Karpas-422 (cell line): ENCODE measurements around the gene CPM. TPM values are rescaled to one million over a fixed set of nuclear protein-coding genes. Genes with fewer than 3 reads are reported as not detected.
A peak's percentile ranks its signal among the peaks of the same experiment; 100 is the strongest.

Source experiments
- DNase-seq: peaks from one replicate; pipeline ENCODE4 v3.0.0-alpha.2; 2015
- H2AFZ ChIP-seq: fragments of 200-600 bp; sonication (generic); 2 replicates; pipeline ENCODE4 v1.6.1; 2014; ENCODE audit warnings: antibody characterized with exemption, low read length, mixed read lengths
- H3K27ac ChIP-seq: fragments of 200-600 bp; sonication (generic); 2 replicates; pipeline ENCODE4 v1.5.1; 2014; ENCODE audit warnings: mild to moderate bottlenecking, low read length, moderate library complexity
- H3K27me3 ChIP-seq: fragments of 200-600 bp; sonication (generic); 2 replicates; pipeline ENCODE4 v1.6.1; 2014; ENCODE audit warnings: low read length, mixed read lengths
- H3K36me3 ChIP-seq: fragments of 200-600 bp; sonication (generic); 2 replicates; pipeline ENCODE4 v1.6.1; 2014; ENCODE audit warnings: low read length, mixed read lengths; ENCODE audit not compliant: insufficient read depth
- H3K4me1 ChIP-seq: fragments of 200-600 bp; sonication (generic); 2 replicates; pipeline ENCODE4 v1.6.1; 2014; ENCODE audit warnings: mild to moderate bottlenecking, low read length, mixed read lengths
- H3K4me2 ChIP-seq: fragments of 200-600 bp; sonication (generic); 2 replicates; pipeline ENCODE4 v1.6.1; 2014; ENCODE audit warnings: low read length, low read depth, mild to moderate bottlenecking; ENCODE audit not compliant: poor library complexity, severe bottlenecking
- H3K4me3 ChIP-seq: fragments of 200-600 bp; sonication (generic); 2 replicates; pipeline ENCODE4 v1.5.1; 2014; ENCODE audit warnings: mild to moderate bottlenecking, antibody characterized with exemption, low read length, mixed read lengths
- H3K79me2 ChIP-seq: fragments of 200-600 bp; sonication (generic); 2 replicates; pipeline ENCODE4 v1.6.1; 2014; ENCODE audit warnings: mild to moderate bottlenecking, low read length, mixed read lengths
- H3K9ac ChIP-seq: fragments of 200-600 bp; sonication (generic); 2 replicates; pipeline ENCODE4 v1.6.0; 2014; ENCODE audit warnings: low read length
- H3K9me2 ChIP-seq: fragments of 200-600 bp; sonication (generic), shearing (Covaris generic); replicated peaks from 2 replicates; pipeline ENCODE4 v1.6.0; 2014; ENCODE audit warnings: mild to moderate bottlenecking, low read length, moderate library complexity; ENCODE audit not compliant: insufficient read depth
- H3K9me3 ChIP-seq: fragments of 300-700, 200-600 bp; sonication (generic); 2 replicates; pipeline ENCODE4 v1.6.1; 2014; ENCODE audit warnings: low read length, mixed read lengths
- H4K20me1 ChIP-seq: fragments of 200-600 bp; sonication (generic); 2 replicates; pipeline ENCODE4 v1.6.1; 2014; ENCODE audit warnings: mild to moderate bottlenecking, antibody characterized with exemption, low read length, low read depth; ENCODE audit not compliant: insufficient read depth
- total RNA-seq: library from RNA; depleted of rRNA; stranded (reverse); fragments of >200 nt; shearing (Covaris generic); gene quantifications from 2 replicates; pipeline ENCODE4 v1.2.3, GENCODE V29; 2014; ENCODE audit warnings: low replicate concordance

Gene CPM
- total RNA-seq, 1 experiment from 2014 or later = not detected

DNA sequence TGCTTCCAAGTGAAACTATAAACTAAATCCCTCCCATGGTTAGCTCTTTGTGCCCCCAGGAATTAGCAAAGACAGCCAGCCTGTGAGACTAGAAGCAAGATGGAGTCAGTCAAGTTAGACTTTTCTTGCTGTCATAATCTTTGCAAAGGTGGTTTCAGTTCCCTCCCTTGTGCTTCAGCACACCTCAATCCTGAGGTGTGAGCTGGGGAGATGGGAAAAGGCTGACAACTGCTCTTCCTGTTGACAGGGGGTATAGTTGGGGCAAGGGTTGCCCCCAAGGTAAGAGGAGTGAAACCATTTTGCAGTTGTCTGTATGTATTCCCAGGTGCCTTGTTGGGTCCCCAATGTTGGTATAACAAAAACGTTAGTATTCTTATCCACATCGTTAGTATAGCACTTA lies 12.3 kb upstream of the CPM start:
- Histone ChIP-seq H3K4me2 (no peak overlapping the region), H3K9me2 (no peaks in the 10 kb centered on the region), H2AFZ (no peak overlapping the region), H3K9ac (no peak overlapping the region), H3K36me3 (no peaks in the 10 kb centered on the region), H4K20me1 (no peaks in the 10 kb centered on the region), H3K4me3 (no peak overlapping the region), H3K27ac (no peak overlapping the region), H3K4me1 (no peaks in the 10 kb centered on the region), H3K27me3 (no peaks in the 10 kb centered on the region), H3K9me3 (no peaks in the 10 kb centered on the region), H3K79me2 (no peaks in the 10 kb centered on the region)
- DNase-seq = no peak

DNA sequence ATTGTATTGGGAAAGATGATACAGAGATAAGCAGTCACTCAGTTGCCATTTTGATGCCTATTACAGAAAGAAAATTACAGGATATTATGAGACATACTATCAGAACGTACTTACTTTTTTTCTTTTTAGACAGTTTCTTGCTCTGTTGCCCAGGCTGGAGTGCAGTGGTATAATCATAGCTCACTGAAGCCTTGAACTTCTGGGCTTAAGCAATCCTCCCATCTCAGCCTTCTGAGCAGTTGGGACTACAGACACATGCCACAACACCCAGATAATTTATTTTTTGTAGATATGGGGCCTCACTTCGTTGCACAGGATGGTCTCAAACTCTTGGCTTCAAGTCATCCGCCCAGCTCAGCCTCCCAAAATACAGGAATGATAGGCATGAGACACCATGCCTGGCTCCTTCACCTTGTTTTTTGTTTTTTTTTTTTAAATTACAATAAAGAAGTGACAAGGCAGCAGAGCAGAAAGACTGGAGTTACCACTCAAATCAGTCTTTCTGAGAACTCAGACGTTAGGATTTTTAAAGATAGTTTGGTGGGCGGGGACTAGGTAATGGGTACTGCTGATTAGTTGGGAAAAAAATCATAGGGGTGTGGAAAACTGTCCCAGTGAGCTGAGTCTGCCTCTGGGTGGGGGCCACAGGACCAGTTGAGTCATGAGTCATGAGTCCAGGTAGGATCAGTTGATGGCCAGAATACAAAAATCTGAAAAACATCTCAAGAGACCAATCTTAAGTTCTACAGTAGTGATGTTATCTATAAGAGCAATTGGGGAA lies 11.5 kb upstream of the CPM start:
- no peaks in the 10 kb centered on the region for H3K79me2 ChIP-seq
- H3K9me3 ChIP-seq = no peaks in the 10 kb centered on the region
- H3K4me3 ChIP-seq = no peak overlapping the region
- no peak overlapping the region for H3K4me2 ChIP-seq
- H3K4me1 ChIP-seq = no peaks in the 10 kb centered on the region
- H3K27ac ChIP-seq = no peak overlapping the region
- H3K9ac ChIP-seq = no peak overlapping the region
- H3K9me2 ChIP-seq = no peaks in the 10 kb centered on the region
- no peak overlapping the region for H2AFZ ChIP-seq
- no peaks in the 10 kb centered on the region for H3K36me3 ChIP-seq
- DNase-seq = no peak
- H3K27me3 ChIP-seq = no peaks in the 10 kb centered on the region
- H4K20me1 ChIP-seq = no peaks in the 10 kb centered on the region

- Histone ChIP-seq H3K27ac (no peak overlapping the region), H2AFZ (no peak overlapping the region), H3K4me1 (no peaks in the 10 kb centered on the region)
Observed at GRCh38 chr12:68943848-68944247, 10.9 kb upstream of the CPM start.

DNA sequence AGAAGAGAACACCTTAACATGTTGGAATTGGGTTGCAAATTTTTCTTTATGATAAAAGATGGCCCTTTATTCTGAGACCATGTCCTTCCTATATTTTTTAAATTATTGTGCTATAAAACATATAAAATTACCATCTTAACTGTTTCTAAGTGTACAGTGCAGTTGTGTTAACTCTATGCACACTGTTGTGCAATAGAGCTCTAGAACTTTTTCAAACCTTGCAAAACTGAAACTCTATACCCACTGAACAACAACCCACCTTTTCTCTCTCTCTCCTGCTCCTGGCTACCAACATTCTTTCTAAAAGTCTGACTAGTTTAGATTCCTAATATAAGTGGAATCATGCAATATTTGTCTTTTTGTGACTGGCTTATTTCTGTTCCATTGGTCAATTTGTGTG lies 7.8 kb upstream of the CPM start:
- H3K4me3 ChIP-seq = no peak overlapping the region
- no peak overlapping the region for H3K4me2 ChIP-seq
- H3K27ac ChIP-seq = no peak overlapping the region
- H3K4me1 ChIP-seq = no peaks in the 10 kb centered on the region
- no peak for DNase-seq
- H3K36me3 ChIP-seq = no peaks in the 10 kb centered on the region
- no peak overlapping the region for H2AFZ ChIP-seq
- no peaks in the 10 kb centered on the region for H4K20me1 ChIP-seq
- no peaks in the 10 kb centered on the region for H3K27me3 ChIP-seq
- no peaks in the 10 kb centered on the region for H3K9me3 ChIP-seq
- no peaks in the 10 kb centered on the region for H3K79me2 ChIP-seq
- no peaks in the 10 kb centered on the region for H3K9me2 ChIP-seq
- no peak overlapping the region for H3K9ac ChIP-seq

More at GRCh38 chr12:68943848-68944247, 10.9 kb upstream of the CPM start:
- DNase-seq = no peak
- Histone ChIP-seq H3K4me3 (no peak overlapping the region), H3K9me2 (no peaks in the 10 kb centered on the region), H4K20me1 (no peaks in the 10 kb centered on the region), H3K9ac (no peak overlapping the region), H3K36me3 (no peaks in the 10 kb centered on the region), H3K27me3 (no peaks in the 10 kb centered on the region), H3K79me2 (no peaks in the 10 kb centered on the region), H3K4me2 (no peak overlapping the region), H3K9me3 (no peaks in the 10 kb centered on the region)

DNA sequence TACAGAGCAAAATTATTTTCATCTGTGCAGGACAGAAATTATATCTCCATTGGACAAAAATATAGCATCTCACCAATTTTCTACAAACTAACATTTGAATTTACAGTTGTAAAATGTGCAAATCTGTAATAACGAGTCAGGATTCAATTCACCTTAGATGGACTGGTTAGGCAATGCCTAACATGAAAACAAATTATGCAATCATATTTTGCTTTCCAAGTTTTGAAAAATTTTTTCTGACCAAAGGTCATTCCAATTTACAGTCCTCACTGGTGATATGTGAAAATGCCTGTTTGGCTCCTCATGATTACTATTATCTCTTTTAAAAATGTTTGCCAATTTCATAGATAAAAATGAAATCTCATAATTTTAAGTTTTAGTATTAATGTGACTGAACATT lies 6.5 kb upstream of the CPM start:
- no peaks in the 10 kb centered on the region for H3K9me2 ChIP-seq
- H3K36me3 ChIP-seq = no peaks in the 10 kb centered on the region
- no peak overlapping the region for H3K4me3 ChIP-seq
- no peak overlapping the region for H3K9ac ChIP-seq
- no peak overlapping the region for H3K27ac ChIP-seq
- no peak overlapping the region for H2AFZ ChIP-seq
- H3K79me2 ChIP-seq = no peaks in the 10 kb centered on the region
- H3K9me3 ChIP-seq = no peaks in the 10 kb centered on the region
- no peaks in the 10 kb centered on the region for H4K20me1 ChIP-seq
- no peak overlapping the region for H3K4me2 ChIP-seq
- DNase-seq = no peak
- H3K27me3 ChIP-seq = no peaks in the 10 kb centered on the region
- no peaks in the 10 kb centered on the region for H3K4me1 ChIP-seq

GRCh38 chr12:68934392-68934791 lies 1.4 kb upstream of the CPM start:
- no peaks in the 10 kb centered on the region for H3K36me3 ChIP-seq
- H3K9ac ChIP-seq = no peak overlapping the region
- no peak overlapping the region for H2AFZ ChIP-seq
- no peak overlapping the region for H3K4me2 ChIP-seq
- no peak overlapping the region for H3K27ac ChIP-seq
- H3K9me3 ChIP-seq = no peaks in the 10 kb centered on the region
- H3K4me3 ChIP-seq = no peak overlapping the region
- H3K79me2 ChIP-seq = no peaks in the 10 kb centered on the region
- H3K9me2 ChIP-seq = no peaks in the 10 kb centered on the region
- H3K4me1 ChIP-seq = peaks cover 10% of the 10 kb centered on the region
- DNase-seq = no peak
- H3K27me3 ChIP-seq = no peaks in the 10 kb centered on the region
- no peaks in the 10 kb centered on the region for H4K20me1 ChIP-seq

- Histone ChIP-seq H2AFZ (no peak overlapping the region), H3K4me2 (peak overlapping the region; percentile 56), H3K79me2 (no peaks in the 10 kb centered on the region), H4K20me1 (no peaks in the 10 kb centered on the region), H3K9me2 (no peaks in the 10 kb centered on the region), H3K4me3 (peak overlapping the region; percentile 29; the same call in 1 of the 2 replicates), H3K27ac (no peak overlapping the region), H3K9ac (no peak overlapping the region), H3K27me3 (no peaks in the 10 kb centered on the region), H3K36me3 (no peaks in the 10 kb centered on the region), H3K9me3 (no peaks in the 10 kb centered on the region), H3K4me1 (peaks cover 10% of the 10 kb centered on the region)
- peak; percentile 46 for DNase-seq
Observed at GRCh38 chr12:68932128-68932960, 627 bp downstream of the CPM start.

DNA sequence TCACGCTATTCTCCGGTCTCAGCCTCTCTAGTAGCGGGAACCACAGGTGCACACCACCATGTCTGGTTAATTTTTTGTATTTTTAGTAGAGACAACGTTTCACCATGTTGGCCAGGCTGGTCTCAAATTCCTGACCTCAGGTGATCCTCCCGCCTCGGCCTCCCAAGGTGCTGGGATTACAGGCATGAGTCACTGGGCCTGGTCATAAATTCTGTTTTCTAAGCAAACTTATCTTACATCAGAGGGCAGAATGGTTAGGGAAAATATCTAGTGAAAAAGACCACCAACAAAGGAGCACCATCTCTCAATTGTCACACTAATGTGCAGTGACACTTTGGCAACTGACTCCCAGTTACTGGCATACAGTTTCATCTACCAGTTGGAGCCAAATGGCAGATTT lies 2.8 kb downstream of the CPM start:
- H3K4me2 ChIP-seq = no peak overlapping the region

More for the DNA sequence above, 2.8 kb downstream of the CPM start:
- Histone ChIP-seq H3K9ac (no peak overlapping the region), H3K36me3 (no peaks in the 10 kb centered on the region), H2AFZ (no peak overlapping the region), H3K4me1 (peaks cover 10% of the 10 kb centered on the region), H3K27ac (no peak overlapping the region), H3K79me2 (no peaks in the 10 kb centered on the region), H3K9me3 (no peaks in the 10 kb centered on the region), H3K4me3 (no peak overlapping the region), H4K20me1 (no peaks in the 10 kb centered on the region), H3K9me2 (no peaks in the 10 kb centered on the region), H3K27me3 (no peaks in the 10 kb centered on the region)
- no peak for DNase-seq
